Renal pelvis (tissue), 4 donors: ENCODE measurements around the gene RALY. TPM values are rescaled to one million over a fixed set of nuclear protein-coding genes. Genes with fewer than 3 reads are reported as not detected.
"Not testable (repeated sequence)": the region's sequence is repeated elsewhere in the genome, so short reads cannot be mapped to it uniquely, and the experiment has no call there.

ENCODE experiments used
- DNase-seq: peaks from one replicate; pipeline ENCODE4 v3.0.0-alpha.2; 2013
- polyA plus RNA-seq, 3 donors: library from polyadenylated mRNA; unstranded; fragments of 120-200 nt; gene quantifications; one replicate each; pipeline ENCODE4 v1.2.1, GENCODE V29; 2013; ENCODE audit not compliant: insufficient read length in 3 of 3

The RALY gene
- polyA plus RNA-seq, 3 donors: 166 to 210 (median 183) TPM

GRCh38 chr20:34102342-34102741 lies 108.6 kb downstream of the RALY start:
- DNase-seq: no peak

GRCh38 chr20:34104059-34104458 lies 110.3 kb downstream of the RALY start:
- no peak for DNase-seq

- DNase-seq: no peak
These were observed 112.4 kb downstream of the RALY start for GRCh38 chr20:34105978-34106675.

GRCh38 chr20:34108616-34109174 lies 115.0 kb downstream of the RALY start:
- no peak for DNase-seq

- DNase-seq: no peak
These were observed 115.7 kb downstream of the RALY start for GRCh38 chr20:34109442-34109841.

- DNase-seq: no peak
These were observed 116.5 kb downstream of the RALY start for GRCh38 chr20:34110025-34110744.

- peak; percentile 28 for DNase-seq
These were observed 117.3 kb downstream of the RALY start for GRCh38 chr20:34110745-34111641.

GRCh38 chr20:34111702-34112599 lies 118.2 kb downstream of the RALY start, which contains the start of gene EIF2S2:
Gene EIF2S2, minus strand, starts transcription at chr20:34112243. Its CDS starts 133 bp downstream, at chr20:34112110.
- DNase-seq: peak; percentile 98

- DNase-seq: no peak
These were observed 118.9 kb downstream of the RALY start for GRCh38 chr20:34112600-34113101.

- no peak for DNase-seq
These were observed 121.1 kb downstream of the RALY start for GRCh38 chr20:34114809-34115208.

- no peak for DNase-seq
These were observed 121.5 kb downstream of the RALY start for GRCh38 chr20:34115232-34115631.

- no peak for DNase-seq
These were observed 126.5 kb downstream of the RALY start for GRCh38 chr20:34120213-34120612.

- DNase-seq: no peak
These were observed 128.7 kb downstream of the RALY start for GRCh38 chr20:34122274-34122980.

- no peak for DNase-seq
These were observed 129.6 kb downstream of the RALY start for GRCh38 chr20:34123309-34123708.

- no peak for DNase-seq
These were observed 130.9 kb downstream of the RALY start for GRCh38 chr20:34124469-34125249.

GRCh38 chr20:34127792-34128191 lies 134.1 kb downstream of the RALY start:
- no peak for DNase-seq

- DNase-seq: peak; percentile 76
These were observed 135.9 kb downstream of the RALY start for GRCh38 chr20:34129518-34130162.

- DNase-seq: no peak
These were observed 137.8 kb downstream of the RALY start for GRCh38 chr20:34131491-34131890.

GRCh38 chr20:34132491-34132890 lies 138.8 kb downstream of the RALY start:
- DNase-seq: not testable (repeated sequence)
